WTC11 (cell line): ENCODE data around the gene CNBP.
"Not testable (repeated sequence)": the region's sequence is repeated elsewhere in the genome, so short reads cannot be mapped to it uniquely, and the experiment has no call there.

Source experiments
- CBFB ChIP-seq: sonication (generic); formaldehyde crosslinking; IDR thresholded peaks from 2 replicates; pipeline ENCODE4 v1.8.1; 2022; ENCODE audit warnings: mild to moderate bottlenecking, low read depth, missing genetic modification reagents
- CREM ChIP-seq: sonication (generic); formaldehyde crosslinking; IDR thresholded peaks from 2 replicates; pipeline ENCODE4 v1.8.1; 2022; ENCODE audit warnings: mild to moderate bottlenecking, missing genetic modification reagents, moderate library complexity
- CTCF ChIP-seq: fragments of 200-600 bp; IDR thresholded peaks from 2 replicates; pipeline ENCODE4 v1.8.0; 2022; ENCODE audit warnings: antibody characterized with exemption
- ELF4 ChIP-seq: sonication (generic); formaldehyde crosslinking; IDR thresholded peaks from 2 replicates; pipeline ENCODE4 v1.8.1; 2022; ENCODE audit warnings: low read depth, mild to moderate bottlenecking, moderate library complexity, missing genetic modification reagents
- ESRRA ChIP-seq: sonication (generic); formaldehyde crosslinking; IDR thresholded peaks from 2 replicates; pipeline ENCODE4 v1.8.1; 2022; ENCODE audit warnings: mild to moderate bottlenecking, missing genetic modification reagents, borderline replicate concordance
- GABPB1 ChIP-seq: sonication (generic); formaldehyde crosslinking; IDR thresholded peaks from 2 replicates; pipeline ENCODE4 v1.8.1; 2023; ENCODE audit warnings: mild to moderate bottlenecking, missing genetic modification reagents
- HMGA2 ChIP-seq: fragments of 250-450 bp; sonication (Bioruptor Pico); IDR thresholded peaks from 2 replicates; pipeline ENCODE4 v1.4.0; 2021; ENCODE audit warnings: mild to moderate bottlenecking, moderate library complexity
- JUN ChIP-seq: sonication (generic); formaldehyde crosslinking; IDR thresholded peaks from 2 replicates; pipeline ENCODE4 v1.8.0; 2023; ENCODE audit warnings: mild to moderate bottlenecking, missing genetic modification reagents
- KAT7 ChIP-seq: sonication (generic); formaldehyde crosslinking; IDR thresholded peaks from 2 replicates; pipeline ENCODE4 v1.8.1; 2023; ENCODE audit warnings: missing genetic modification reagents, mild to moderate bottlenecking, borderline replicate concordance
- SP1 ChIP-seq: sonication (generic); formaldehyde crosslinking; conservative IDR thresholded peaks from 2 replicates; pipeline ENCODE4 v1.8.1; 2022; ENCODE audit warnings: missing genetic modification reagents
- STAT6 ChIP-seq: sonication (generic); formaldehyde crosslinking; conservative IDR thresholded peaks from 2 replicates; pipeline ENCODE4 v1.8.1; 2023; ENCODE audit warnings: mild to moderate bottlenecking, low read depth, missing genetic modification reagents, moderate library complexity
- ZNF121 ChIP-seq: sonication (generic); formaldehyde crosslinking; IDR thresholded peaks from 2 replicates; pipeline ENCODE4 v1.8.0; 2023; ENCODE audit warnings: missing genetic modification reagents
- ZNF423 ChIP-seq: fragments of 250-450 bp; sonication (Bioruptor Pico); IDR thresholded peaks from 2 replicates; pipeline ENCODE4 v2.1.2; 2022; ENCODE audit warnings: mild to moderate bottlenecking, moderate library complexity

GRCh38 chr3:129224387-129224786 is 40.7 kb upstream of the CNBP start:
- TF ChIP-seq GABPB1 (CRISPR knock-in tag); CTCF; STAT6 (CRISPR knock-in tag); ESRRA (CRISPR knock-in tag); HMGA2 (CRISPR knock-in tag); SP1 (CRISPR knock-in tag); JUN (CRISPR knock-in tag); ZNF121 (CRISPR knock-in tag); ELF4 (CRISPR knock-in tag); KAT7 (CRISPR knock-in tag); ZNF423 (CRISPR knock-in tag); CREM; CBFB (CRISPR knock-in tag): not testable (repeated sequence)
